Chondrocyte (in vitro differentiated cells): ENCODE results near the gene CCNL2. TPM values are rescaled to one million over a fixed set of nuclear protein-coding genes. Genes with fewer than 3 reads are reported as not detected.

Experiments
- DNase-seq: peaks from one replicate; pipeline ENCODE4 v3.0.0; 2021; ENCODE audit warnings: mixed read lengths, low spot score
- H3K27ac Mint-ChIP-seq: one replicate; pipeline ENCODE4 v1.8.0; 2021; ENCODE audit warnings: mild to moderate bottlenecking, moderate library complexity, mixed read lengths; ENCODE audit not compliant: unreplicated experiment
- H3K27me3 Mint-ChIP-seq: 2 replicates; pipeline ENCODE4 v1.8.0; 2021; ENCODE audit warnings: low read depth, mixed read lengths
- H3K36me3 Mint-ChIP-seq: 2 replicates; pipeline ENCODE4 v1.8.0; 2021; ENCODE audit warnings: low read depth, mixed read lengths
- H3K4me1 Mint-ChIP-seq: 2 replicates; pipeline ENCODE4 v1.8.0; 2021; ENCODE audit warnings: low read depth, mild to moderate bottlenecking, mixed read lengths
- H3K4me3 Mint-ChIP-seq: one replicate; pipeline ENCODE4 v1.8.0; 2021; ENCODE audit warnings: mild to moderate bottlenecking, moderate library complexity, mixed read lengths; ENCODE audit not compliant: unreplicated experiment
- H3K9me3 Mint-ChIP-seq: 2 replicates; pipeline ENCODE4 v1.8.0; 2021; ENCODE audit warnings: low read depth, mixed read lengths
- total RNA-seq: library from RNA; stranded (reverse); gene quantifications from 3 replicates; pipeline ENCODE4 v1.2.1, GENCODE V29; 2021
- TF ChIP-seq, protein P1 (sequence below): fragments of 200-600 bp; sonication (generic); IDR thresholded peaks from 2 replicates; pipeline ENCODE4 v1.5.0; 2021; ENCODE audit warnings: antibody characterized with exemption, mild to moderate bottlenecking, moderate library complexity

The CCNL2 gene
- total RNA-seq, 1 donor from 2014 or later = 161 TPM

DNA sequence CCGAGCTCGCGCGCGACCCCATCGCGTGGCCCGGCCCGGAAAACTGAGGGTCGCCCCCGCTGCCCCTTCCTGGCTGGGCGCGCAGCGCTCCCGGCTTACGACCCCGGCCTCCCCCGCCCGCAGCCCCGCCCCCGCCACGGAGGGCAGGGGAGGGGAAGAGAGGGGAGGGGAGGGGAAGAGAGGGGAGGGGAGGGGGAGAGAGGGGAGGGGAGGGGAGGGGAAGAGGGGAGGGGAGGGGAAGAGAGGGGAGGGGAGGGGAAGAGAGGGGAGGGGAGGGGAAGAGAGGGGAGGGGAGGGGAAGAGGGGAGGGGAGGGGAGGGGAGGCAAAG lies 28.6 kb upstream of the CCNL2 start:
- no peaks in the 10 kb centered on the region for H3K36me3 Mint-ChIP-seq
- H3K27ac Mint-ChIP-seq = no peak overlapping the region
- H3K4me3 Mint-ChIP-seq = no peak overlapping the region
- H3K4me1 Mint-ChIP-seq = peaks cover 28% of the 10 kb centered on the region
- TF ChIP-seq, protein P1, sequence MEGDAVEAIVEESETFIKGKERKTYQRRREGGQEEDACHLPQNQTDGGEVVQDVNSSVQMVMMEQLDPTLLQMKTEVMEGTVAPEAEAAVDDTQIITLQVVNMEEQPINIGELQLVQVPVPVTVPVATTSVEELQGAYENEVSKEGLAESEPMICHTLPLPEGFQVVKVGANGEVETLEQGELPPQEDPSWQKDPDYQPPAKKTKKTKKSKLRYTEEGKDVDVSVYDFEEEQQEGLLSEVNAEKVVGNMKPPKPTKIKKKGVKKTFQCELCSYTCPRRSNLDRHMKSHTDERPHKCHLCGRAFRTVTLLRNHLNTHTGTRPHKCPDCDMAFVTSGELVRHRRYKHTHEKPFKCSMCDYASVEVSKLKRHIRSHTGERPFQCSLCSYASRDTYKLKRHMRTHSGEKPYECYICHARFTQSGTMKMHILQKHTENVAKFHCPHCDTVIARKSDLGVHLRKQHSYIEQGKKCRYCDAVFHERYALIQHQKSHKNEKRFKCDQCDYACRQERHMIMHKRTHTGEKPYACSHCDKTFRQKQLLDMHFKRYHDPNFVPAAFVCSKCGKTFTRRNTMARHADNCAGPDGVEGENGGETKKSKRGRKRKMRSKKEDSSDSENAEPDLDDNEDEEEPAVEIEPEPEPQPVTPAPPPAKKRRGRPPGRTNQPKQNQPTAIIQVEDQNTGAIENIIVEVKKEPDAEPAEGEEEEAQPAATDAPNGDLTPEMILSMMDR = no peak
- no peaks in the 10 kb centered on the region for H3K9me3 Mint-ChIP-seq
- DNase-seq = no peak
- no peaks in the 10 kb centered on the region for H3K27me3 Mint-ChIP-seq

- peaks cover 25% of the 10 kb centered on the region for H3K4me1 Mint-ChIP-seq
- DNase-seq = peak; percentile 92
- H3K27me3 Mint-ChIP-seq = no peaks in the 10 kb centered on the region
- H3K4me3 Mint-ChIP-seq = no peak overlapping the region
- no peaks in the 10 kb centered on the region for H3K36me3 Mint-ChIP-seq
- H3K27ac Mint-ChIP-seq = no peak overlapping the region
- TF ChIP-seq, protein P1 = no peak
- no peaks in the 10 kb centered on the region for H3K9me3 Mint-ChIP-seq
Observed at GRCh38 chr1:1427106-1427819, 28.1 kb upstream of the CCNL2 start.

- Mint-ChIP-seq H3K36me3 (no peaks in the 10 kb centered on the region), H3K4me1 (peaks cover 19% of the 10 kb centered on the region), H3K27me3 (no peaks in the 10 kb centered on the region), H3K27ac (no peak overlapping the region), H3K4me3 (no peak overlapping the region), H3K9me3 (no peaks in the 10 kb centered on the region)
- TF ChIP-seq, protein P1 = no peak
- DNase-seq = no peak
Observed at GRCh38 chr1:1426496-1427105, 27.5 kb upstream of the CCNL2 start.

- TF ChIP-seq, protein P1 = no peak
- Mint-ChIP-seq H3K9me3 (no peaks in the 10 kb centered on the region), H3K27ac (no peak overlapping the region), H3K27me3 (no peaks in the 10 kb centered on the region), H3K4me3 (no peak overlapping the region), H3K4me1 (peaks cover 15% of the 10 kb centered on the region), H3K36me3 (no peaks in the 10 kb centered on the region)
- peak; percentile 79 for DNase-seq
Observed at GRCh38 chr1:1425753-1426495, 26.8 kb upstream of the CCNL2 start.

DNA sequence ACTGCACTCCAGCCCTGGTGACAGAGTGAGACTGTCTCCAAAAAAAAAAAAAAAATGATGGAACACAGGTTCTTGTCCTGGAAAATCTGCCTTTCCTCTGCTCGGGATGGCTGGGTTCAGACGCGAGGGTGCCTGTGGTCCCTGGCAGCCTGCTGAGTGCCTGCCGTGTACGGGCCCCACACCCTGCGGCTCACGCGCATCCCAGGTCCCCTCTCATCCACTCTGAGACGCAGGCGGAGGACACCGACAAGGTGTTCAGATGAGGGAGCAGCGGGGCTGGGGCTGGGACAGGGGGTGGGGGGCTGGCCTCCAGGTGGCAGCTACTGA lies 26.3 kb upstream of the CCNL2 start:
- no peaks in the 10 kb centered on the region for H3K27me3 Mint-ChIP-seq
- H3K4me3 Mint-ChIP-seq = no peak overlapping the region
- H3K4me1 Mint-ChIP-seq = peaks cover 11% of the 10 kb centered on the region

More for the DNA sequence above, 26.3 kb upstream of the CCNL2 start:
- H3K27ac Mint-ChIP-seq = no peak overlapping the region
- H3K36me3 Mint-ChIP-seq = no peaks in the 10 kb centered on the region
- no peaks in the 10 kb centered on the region for H3K9me3 Mint-ChIP-seq
- TF ChIP-seq, protein P1 = no peak
- no peak for DNase-seq
